ENCODE measurements around the gene SZT2.

Gene SZT2

DNA sequence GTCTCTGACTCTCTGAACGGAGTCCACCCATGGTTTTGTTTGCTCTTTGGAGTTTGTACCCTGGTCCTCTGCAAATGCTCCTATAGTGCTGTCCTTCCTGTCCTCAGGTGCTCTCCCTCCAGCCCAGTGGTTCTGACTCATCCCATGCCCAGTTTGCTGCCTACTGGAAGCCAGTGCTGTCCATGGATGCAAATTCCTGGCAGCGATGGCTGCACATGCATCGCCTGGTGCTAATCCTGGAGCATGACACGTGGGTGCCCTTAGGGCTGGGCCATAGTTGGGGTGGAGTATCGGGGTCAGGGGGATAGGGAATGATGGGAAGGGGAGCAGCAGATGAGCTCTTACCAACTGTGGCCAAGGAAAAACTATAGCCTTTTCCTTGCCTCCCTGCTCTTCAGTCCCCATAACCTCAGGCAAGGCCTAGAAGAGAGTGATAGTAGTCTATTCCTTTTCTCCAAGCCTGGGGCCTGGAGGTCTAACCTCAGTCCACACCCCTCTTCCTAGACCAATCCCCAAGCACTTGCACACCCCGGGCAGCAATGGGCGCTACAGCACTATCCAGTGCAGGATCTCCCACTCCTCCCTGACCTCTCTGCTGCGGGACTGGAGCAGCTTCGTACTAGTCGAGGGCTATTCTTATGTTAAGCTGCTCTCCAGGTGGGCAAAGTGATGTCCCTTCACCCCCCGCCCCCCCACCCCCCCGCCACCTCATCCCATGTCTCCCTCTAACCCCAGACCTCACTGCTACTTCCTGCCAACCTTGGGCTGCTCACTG lies 32.5 kb downstream of the SZT2 start:
- DNase-seq (ENCODE audit: low read depth in 2 of 2) = no peak
- TF ChIP-seq, protein P1, sequence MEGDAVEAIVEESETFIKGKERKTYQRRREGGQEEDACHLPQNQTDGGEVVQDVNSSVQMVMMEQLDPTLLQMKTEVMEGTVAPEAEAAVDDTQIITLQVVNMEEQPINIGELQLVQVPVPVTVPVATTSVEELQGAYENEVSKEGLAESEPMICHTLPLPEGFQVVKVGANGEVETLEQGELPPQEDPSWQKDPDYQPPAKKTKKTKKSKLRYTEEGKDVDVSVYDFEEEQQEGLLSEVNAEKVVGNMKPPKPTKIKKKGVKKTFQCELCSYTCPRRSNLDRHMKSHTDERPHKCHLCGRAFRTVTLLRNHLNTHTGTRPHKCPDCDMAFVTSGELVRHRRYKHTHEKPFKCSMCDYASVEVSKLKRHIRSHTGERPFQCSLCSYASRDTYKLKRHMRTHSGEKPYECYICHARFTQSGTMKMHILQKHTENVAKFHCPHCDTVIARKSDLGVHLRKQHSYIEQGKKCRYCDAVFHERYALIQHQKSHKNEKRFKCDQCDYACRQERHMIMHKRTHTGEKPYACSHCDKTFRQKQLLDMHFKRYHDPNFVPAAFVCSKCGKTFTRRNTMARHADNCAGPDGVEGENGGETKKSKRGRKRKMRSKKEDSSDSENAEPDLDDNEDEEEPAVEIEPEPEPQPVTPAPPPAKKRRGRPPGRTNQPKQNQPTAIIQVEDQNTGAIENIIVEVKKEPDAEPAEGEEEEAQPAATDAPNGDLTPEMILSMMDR (IDR thresholded peaks at IDR 0.05; ENCODE audit: low read depth, low read length) = no peak

DNA sequence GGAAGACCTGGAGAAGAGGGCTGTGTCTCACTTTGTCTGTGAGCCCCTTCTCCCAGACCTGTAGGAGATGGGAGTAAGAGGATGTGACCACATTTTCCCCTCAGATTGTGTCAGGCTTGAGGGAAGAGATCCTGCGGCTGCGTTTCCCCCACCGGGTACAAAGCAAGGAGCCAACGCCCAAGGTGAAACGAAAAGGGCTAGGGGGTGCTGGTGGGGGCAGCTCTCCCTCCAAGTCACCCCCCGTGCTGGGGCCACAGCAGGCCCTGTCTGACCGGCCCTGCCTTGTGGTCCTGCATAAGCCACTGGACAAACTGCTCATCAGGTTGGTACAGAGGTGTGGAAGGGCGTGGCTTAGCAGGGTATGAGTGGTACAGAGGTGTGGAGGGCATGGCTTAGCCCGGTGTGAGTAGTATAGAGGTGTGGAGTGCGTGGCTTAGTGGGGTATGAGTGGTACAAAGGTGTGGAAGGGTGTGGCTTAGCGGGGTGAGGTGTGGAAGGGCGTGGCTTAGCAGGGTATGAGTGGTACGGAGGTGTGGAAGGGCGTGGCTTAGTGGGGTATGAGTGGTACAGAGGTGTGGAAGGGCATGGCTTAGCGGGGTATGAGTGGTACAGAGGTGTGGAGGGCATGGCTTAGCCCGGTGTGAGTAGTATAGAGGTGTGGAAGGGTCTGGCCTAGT lies 33.4 kb downstream of the SZT2 start:
- H3K4me3 ChIP-seq (replicated peaks in 1 of 2; ENCODE audit: low read depth in 2 of 2, low read length in 2 of 2) = no peak overlapping the region
- TF ChIP-seq, protein P1 (IDR thresholded peaks at IDR 0.05; ENCODE audit: low read depth, low read length) = no peak
- DNase-seq (ENCODE audit: low read depth in 2 of 2) = no peak

More for the DNA sequence above, 32.5 kb downstream of the SZT2 start:
- H3K4me3 ChIP-seq (replicated peaks in 1 of 2; ENCODE audit: low read depth in 2 of 2, low read length in 2 of 2) = no peak overlapping the region

DNA sequence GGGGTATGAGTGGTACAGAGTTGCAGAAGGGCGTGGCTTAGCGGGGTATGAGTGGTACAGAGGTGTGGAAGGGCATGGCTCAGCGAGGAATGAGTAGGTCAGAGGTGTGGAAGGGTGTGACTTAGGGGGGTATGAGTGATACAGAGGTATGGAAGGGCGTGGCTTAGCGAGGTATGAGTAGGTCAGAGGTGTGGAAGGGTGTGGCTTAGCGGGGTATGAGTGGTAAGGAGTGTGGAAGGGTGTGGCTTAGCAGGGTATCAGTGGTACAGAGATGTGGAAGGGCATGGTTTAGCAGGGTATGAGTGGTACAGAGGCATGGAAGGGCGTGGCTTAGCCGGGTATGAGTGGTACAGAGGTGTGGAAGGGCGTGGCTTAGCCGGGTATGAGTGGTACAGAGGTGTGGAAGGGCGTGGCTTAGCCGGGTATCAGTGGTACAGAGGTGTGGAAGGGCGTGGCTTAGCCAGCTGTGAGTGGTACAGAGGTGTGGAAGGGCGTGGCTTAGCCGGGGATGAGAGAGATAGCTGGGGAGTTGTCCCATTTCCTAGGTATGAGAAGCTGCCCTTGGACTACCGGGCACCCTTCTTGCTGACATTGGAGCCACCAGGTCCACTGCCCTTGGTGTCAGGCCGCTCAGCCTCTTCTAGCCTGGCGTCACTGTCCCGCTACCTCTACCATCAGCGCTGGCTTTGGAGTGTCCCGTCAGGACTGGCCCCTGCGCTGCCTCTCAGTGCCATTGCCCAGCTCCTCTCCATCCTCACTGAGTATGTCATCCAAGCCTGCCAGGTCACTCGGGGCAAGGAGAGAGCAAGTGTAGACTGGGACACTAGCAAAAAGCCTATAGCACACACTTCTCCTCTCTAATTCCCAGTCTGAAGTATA lies 34.2 kb downstream of the SZT2 start:
- H3K4me3 ChIP-seq (replicated peaks in 1 of 2; ENCODE audit: low read depth in 2 of 2, low read length in 2 of 2) = no peak overlapping the region
- TF ChIP-seq, protein P1 (IDR thresholded peaks at IDR 0.05; ENCODE audit: low read depth, low read length) = no peak
- no peak for DNase-seq (ENCODE audit: low read depth in 2 of 2)

DNA sequence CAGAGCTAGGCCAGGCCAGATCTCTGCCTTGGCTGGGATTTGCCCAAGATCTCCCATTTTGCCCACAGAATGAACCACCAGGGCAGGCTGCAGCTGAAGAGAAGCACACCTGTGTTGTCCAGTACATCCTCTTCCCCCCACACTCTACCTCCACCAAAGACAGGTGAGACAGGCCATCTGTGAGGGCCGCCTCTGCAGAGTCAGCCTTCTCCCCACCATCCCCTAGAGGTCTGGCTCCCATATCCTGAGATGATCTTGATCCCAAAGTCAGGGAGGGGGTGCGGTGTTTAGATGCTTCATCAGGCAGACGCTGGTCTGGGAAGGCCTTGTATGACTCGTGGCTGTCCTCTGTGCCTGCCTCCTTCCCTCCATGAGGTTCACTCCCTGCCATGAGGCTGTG lies 35.3 kb downstream of the SZT2 start:
- H3K4me3 ChIP-seq (replicated peaks in 1 of 2; ENCODE audit: low read depth in 2 of 2, low read length in 2 of 2) = no peak overlapping the region
- TF ChIP-seq, protein P1 (IDR thresholded peaks at IDR 0.05; ENCODE audit: low read depth, low read length) = no peak
- DNase-seq (ENCODE audit: low read depth in 2 of 2) = no peak

DNA sequence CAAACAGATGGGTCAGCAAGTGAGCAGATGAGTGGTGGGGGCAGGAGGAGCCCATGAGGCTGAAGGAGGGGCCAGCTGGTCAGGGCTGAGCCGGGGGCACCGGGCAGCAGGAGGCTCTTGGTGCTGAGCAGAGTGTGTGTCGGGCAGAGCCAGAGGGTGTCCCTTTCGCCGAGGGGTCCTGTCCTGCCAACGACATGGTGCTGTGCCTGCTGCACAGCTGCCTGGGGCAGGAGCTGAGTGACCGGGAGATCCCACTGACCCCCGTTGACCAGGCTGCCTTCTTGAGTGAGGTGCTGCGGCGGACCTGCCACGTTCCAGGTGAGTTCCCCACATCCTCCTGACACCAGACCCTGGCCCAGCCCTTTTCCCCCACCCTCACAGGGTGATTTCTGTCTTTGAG lies 36.5 kb downstream of the SZT2 start:
- DNase-seq (ENCODE audit: low read depth in 2 of 2) = no peak
- TF ChIP-seq, protein P1 (IDR thresholded peaks at IDR 0.05; ENCODE audit: low read depth, low read length) = no peak
- H3K4me3 ChIP-seq (replicated peaks in 1 of 2; ENCODE audit: low read depth in 2 of 2, low read length in 2 of 2) = no peak overlapping the region

DNA sequence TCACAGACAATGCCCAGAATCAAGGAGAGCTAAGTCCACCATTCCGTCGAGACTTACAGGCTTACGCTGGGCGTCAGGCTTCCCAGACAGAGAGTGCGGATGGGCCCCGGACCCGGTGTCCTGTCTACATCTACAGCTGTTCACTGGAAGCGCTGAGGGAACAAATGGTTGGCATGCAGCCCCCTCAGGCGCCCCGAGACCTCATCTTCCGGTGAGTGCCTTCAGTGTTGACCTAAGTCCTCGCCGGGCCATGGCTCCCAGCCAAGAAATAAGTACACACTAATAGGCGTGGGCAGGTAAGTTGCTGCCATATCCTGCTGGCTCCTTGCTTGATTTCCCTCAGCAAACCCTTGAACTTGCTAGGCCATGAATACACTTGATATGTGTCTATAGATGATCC lies 37.8 kb downstream of the SZT2 start:
- no peak for DNase-seq (ENCODE audit: low read depth in 2 of 2)

More for the DNA sequence above, 37.8 kb downstream of the SZT2 start:
- H3K4me3 ChIP-seq (replicated peaks in 1 of 2; ENCODE audit: low read depth in 2 of 2, low read length in 2 of 2) = no peak overlapping the region
- TF ChIP-seq, protein P1 (IDR thresholded peaks at IDR 0.05; ENCODE audit: low read depth, low read length) = no peak
